Panc1 (cell line): ENCODE results near the gene CACNA1C. TPM values are rescaled to one million over a fixed set of nuclear protein-coding genes. Genes with fewer than 3 reads are reported as not detected.

ENCODE experiments used
- ATAC-seq: fragments of 200-7000 bp; cut with Tn5 transposase; 2 replicates; pipeline ENCODE4 v1.9.1; 2020; ENCODE audit warnings: mild to moderate bottlenecking, moderate library complexity
- BruUV-seq: library from RNA; stranded (reverse); fragments of 400-500 nt; replicated peaks from 2 replicates; lab custom pipeline; 2021; lab: Mats Ljungman, UMichigan
- CTCF ChIA-PET: fragments of 300-600 bp; sonication (Branson Sonifier 250); formaldehyde crosslinking; loops from one replicate; lab custom pipeline; 2022; ENCODE audit warnings: antibody characterized with exemption; lab: Charles Lee
- POLR2A ChIA-PET: fragments of 300-600 bp; sonication (Branson Sonifier 250); formaldehyde crosslinking; loops from one replicate; lab custom pipeline; 2022; ENCODE audit warnings: antibody characterized with exemption; lab: Charles Lee
- DNase-seq: peaks from one replicate; pipeline ENCODE4 v3.0.0-alpha.2; 2010; ENCODE audit warnings: low read depth, low spot score
- H3K27ac ChIP-seq: 2 replicates; pipeline ENCODE4 v1.5.1; 2011; ENCODE audit warnings: mild to moderate bottlenecking, low read length, inconsistent platforms
- H3K27me3 ChIP-seq: fragments of 200-500 bp; sonication (Bioruptor generic); 2 replicates; pipeline ENCODE4 v1.6.0; 2014; ENCODE audit warnings: low read length, inconsistent platforms; ENCODE audit not compliant: control insufficient read depth, insufficient read depth
- H3K36me3 ChIP-seq: fragments of 200-500 bp; sonication (Bioruptor generic); 2 replicates; pipeline ENCODE4 v1.5.1; 2014; ENCODE audit warnings: inconsistent platforms, mild to moderate bottlenecking, low read length, moderate library complexity; ENCODE audit not compliant: control insufficient read depth, insufficient read depth
- H3K4me1 ChIP-seq: 2 replicates; pipeline ENCODE4 v1.5.1; 2011; ENCODE audit warnings: inconsistent platforms, mild to moderate bottlenecking, low read length, moderate library complexity; ENCODE audit not compliant: control insufficient read depth, insufficient read depth
- H3K4me3 ChIP-seq, 2 experiments: 2 replicates each; pipeline ENCODE4 v1.5.1; 2011 to 2012; ENCODE audit warnings: low read depth in 2 of 2, low read length in 2 of 2, mild to moderate bottlenecking in 2 of 2, inconsistent platforms in 1 of 2, moderate library complexity in 1 of 2
- H3K9me3 ChIP-seq: fragments of 200-500 bp; sonication (Bioruptor generic); 2 replicates; pipeline ENCODE4 v1.5.1; 2014; ENCODE audit warnings: low read depth, mild to moderate bottlenecking, inconsistent platforms, low read length, moderate library complexity; ENCODE audit not compliant: control insufficient read depth, insufficient read depth
- POLR2AphosphoS5 ChIP-seq: IDR thresholded peaks from 2 replicates; pipeline ENCODE4 v1.6.1; 2012; ENCODE audit warnings: mild to moderate bottlenecking, low read depth, low read length, moderate library complexity
- SIN3A ChIP-seq: IDR thresholded peaks from 2 replicates; pipeline ENCODE4 v1.6.1; 2012; ENCODE audit warnings: low read depth, mild to moderate bottlenecking, low read length, moderate library complexity, borderline replicate concordance; ENCODE audit not compliant: insufficient read depth
- TCF7L2 ChIP-seq: IDR thresholded peaks from 2 replicates; pipeline ENCODE4 v1.6.1; 2011; ENCODE audit warnings: mild to moderate bottlenecking, low read depth, low read length, inconsistent platforms
- in situ Hi-C: cut with HindIII; loops from 2 replicates; pipeline ENCODE4 v1.10.0; 2016; ENCODE audit warnings: low sequenced_read_pairs, low pct_unique_long_range_greater_than_20kb
- intact Hi-C: fragments of 100-400 bp; cut with micrococcal nuclease; formaldehyde crosslinking; loops from one replicate; pipeline ENCODE4 v1.10.0; 2022; ENCODE audit not compliant: unreplicated experiment
- total RNA-seq: library from RNA; stranded (reverse); gene quantifications from one replicate; pipeline ENCODE4 v1.2.1, GENCODE V29; 2021; ENCODE audit not compliant: unreplicated experiment
- TF ChIP-seq, protein P1 (sequence below), 2 experiments: IDR thresholded peaks; 2 replicates each; pipeline ENCODE4 v1.6.1; 2011 to 2012; ENCODE audit warnings: low read depth in 2 of 2, control low read depth in 1 of 2, low read length in 1 of 2, mild to moderate bottlenecking in 1 of 2, moderate library complexity in 1 of 2; ENCODE audit not compliant: insufficient read depth in 1 of 2
- TF ChIP-seq, protein P2 (sequence below): fragments of 450-650 bp; IDR thresholded peaks from 2 replicates; pipeline ENCODE4 v1.5.1; 2017; ENCODE audit warnings: mild to moderate bottlenecking

The CACNA1C gene
- total RNA-seq, 1 experiment from 2014 or later: 0.03 TPM

- in situ Hi-C loops (no loop called here), intact Hi-C loops (loop anchor here (10.0 kb wide), 1 partner anchor 104 kb away; no protein-coding TSS in a partner anchor)
- POLR2A ChIA-PET: no interaction called here
- DNase-seq (no peak), ATAC-seq (no peak)
- CTCF ChIA-PET: interaction anchor here (0.6 kb wide), 1 partner anchor 34 kb away, joined by 4 read pairs; no protein-coding TSS in a partner anchor
- Histone ChIP-seq H3K36me3 (no peaks in the 10 kb centered on the region), H3K4me3 (no peak overlapping the region), H3K27ac (no peak overlapping the region), H3K27me3 (no peaks in the 10 kb centered on the region), H3K4me1 (no peaks in the 10 kb centered on the region), H3K9me3 (no peaks in the 10 kb centered on the region)
- no TSS peak for BruUV-seq
- TF ChIP-seq, protein P1, sequence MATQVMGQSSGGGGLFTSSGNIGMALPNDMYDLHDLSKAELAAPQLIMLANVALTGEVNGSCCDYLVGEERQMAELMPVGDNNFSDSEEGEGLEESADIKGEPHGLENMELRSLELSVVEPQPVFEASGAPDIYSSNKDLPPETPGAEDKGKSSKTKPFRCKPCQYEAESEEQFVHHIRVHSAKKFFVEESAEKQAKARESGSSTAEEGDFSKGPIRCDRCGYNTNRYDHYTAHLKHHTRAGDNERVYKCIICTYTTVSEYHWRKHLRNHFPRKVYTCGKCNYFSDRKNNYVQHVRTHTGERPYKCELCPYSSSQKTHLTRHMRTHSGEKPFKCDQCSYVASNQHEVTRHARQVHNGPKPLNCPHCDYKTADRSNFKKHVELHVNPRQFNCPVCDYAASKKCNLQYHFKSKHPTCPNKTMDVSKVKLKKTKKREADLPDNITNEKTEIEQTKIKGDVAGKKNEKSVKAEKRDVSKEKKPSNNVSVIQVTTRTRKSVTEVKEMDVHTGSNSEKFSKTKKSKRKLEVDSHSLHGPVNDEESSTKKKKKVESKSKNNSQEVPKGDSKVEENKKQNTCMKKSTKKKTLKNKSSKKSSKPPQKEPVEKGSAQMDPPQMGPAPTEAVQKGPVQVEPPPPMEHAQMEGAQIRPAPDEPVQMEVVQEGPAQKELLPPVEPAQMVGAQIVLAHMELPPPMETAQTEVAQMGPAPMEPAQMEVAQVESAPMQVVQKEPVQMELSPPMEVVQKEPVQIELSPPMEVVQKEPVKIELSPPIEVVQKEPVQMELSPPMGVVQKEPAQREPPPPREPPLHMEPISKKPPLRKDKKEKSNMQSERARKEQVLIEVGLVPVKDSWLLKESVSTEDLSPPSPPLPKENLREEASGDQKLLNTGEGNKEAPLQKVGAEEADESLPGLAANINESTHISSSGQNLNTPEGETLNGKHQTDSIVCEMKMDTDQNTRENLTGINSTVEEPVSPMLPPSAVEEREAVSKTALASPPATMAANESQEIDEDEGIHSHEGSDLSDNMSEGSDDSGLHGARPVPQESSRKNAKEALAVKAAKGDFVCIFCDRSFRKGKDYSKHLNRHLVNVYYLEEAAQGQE (IDR thresholded peaks at IDR 0.05; ENCODE audit: insufficient read depth in 1 of 2, low read depth in 2 of 2, low read length in 1 of 2): no peak
- TF ChIP-seq, protein P2, sequence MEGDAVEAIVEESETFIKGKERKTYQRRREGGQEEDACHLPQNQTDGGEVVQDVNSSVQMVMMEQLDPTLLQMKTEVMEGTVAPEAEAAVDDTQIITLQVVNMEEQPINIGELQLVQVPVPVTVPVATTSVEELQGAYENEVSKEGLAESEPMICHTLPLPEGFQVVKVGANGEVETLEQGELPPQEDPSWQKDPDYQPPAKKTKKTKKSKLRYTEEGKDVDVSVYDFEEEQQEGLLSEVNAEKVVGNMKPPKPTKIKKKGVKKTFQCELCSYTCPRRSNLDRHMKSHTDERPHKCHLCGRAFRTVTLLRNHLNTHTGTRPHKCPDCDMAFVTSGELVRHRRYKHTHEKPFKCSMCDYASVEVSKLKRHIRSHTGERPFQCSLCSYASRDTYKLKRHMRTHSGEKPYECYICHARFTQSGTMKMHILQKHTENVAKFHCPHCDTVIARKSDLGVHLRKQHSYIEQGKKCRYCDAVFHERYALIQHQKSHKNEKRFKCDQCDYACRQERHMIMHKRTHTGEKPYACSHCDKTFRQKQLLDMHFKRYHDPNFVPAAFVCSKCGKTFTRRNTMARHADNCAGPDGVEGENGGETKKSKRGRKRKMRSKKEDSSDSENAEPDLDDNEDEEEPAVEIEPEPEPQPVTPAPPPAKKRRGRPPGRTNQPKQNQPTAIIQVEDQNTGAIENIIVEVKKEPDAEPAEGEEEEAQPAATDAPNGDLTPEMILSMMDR: no peak
Measured at GRCh38 chr12:2680676-2681039, 627.9 kb downstream of the CACNA1C start.

DNA sequence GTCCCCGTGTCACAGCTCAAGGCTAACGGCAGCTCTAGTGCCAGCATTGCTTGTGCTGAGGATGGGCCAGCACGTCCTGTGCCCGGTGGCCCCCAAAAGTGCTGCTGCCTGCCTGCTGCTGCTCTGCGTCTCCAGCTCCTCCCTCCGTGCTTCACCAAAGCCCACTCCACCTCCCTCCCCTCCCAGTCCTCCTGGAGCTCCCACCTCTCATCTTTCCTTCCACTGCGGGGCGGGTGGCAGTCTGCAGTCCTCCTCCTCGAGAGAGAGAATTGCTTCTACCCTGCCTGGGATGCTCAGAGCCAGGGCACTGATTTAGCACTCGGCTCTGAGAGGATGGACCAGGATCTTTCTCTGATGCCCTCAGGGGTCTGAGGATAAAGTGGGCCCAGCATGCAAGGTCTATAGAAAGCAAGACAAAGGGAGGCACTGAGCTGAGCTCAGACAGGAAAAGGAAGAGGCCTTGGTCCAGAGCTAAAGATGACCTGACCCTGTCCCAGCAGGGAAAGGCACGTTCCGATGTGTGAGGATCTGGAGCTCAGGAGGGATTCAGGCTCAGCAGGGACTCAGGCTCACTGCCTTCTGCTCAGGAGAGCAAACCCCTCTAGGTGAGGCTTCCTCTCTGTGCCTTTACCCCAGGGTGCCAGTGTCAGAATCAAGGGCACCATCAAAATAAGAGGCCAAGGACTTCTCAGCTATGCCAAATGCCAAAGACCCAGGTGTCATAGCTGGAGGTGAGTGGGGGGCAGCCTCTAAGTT lies 628.8 kb downstream of the CACNA1C start:
- intact Hi-C loops: loop anchor here (10.0 kb wide), 1 partner anchor 103 kb away; no protein-coding TSS in a partner anchor
- Histone ChIP-seq H3K27me3 (no peaks in the 10 kb centered on the region), H3K4me3 (no peak overlapping the region), H3K36me3 (no peaks in the 10 kb centered on the region), H3K27ac (no peak overlapping the region), H3K4me1 (no peaks in the 10 kb centered on the region), H3K9me3 (no peaks in the 10 kb centered on the region)
- CTCF ChIA-PET: interaction anchor here (0.6 kb wide), 1 partner anchor 35 kb away, joined by 4 read pairs; no protein-coding TSS in a partner anchor
- TF ChIP-seq, protein P2: no peak
- TF ChIP-seq TCF7L2: no peak
- no peak for TF ChIP-seq SIN3A
- no peak for TF ChIP-seq POLR2AphosphoS5
- TF ChIP-seq, protein P1 (IDR thresholded peaks at IDR 0.05; ENCODE audit: insufficient read depth in 1 of 2, low read depth in 2 of 2, low read length in 1 of 2): no peak
- ATAC-seq: no peak; the same call in 1 of the 2 replicates
- no TSS peak for BruUV-seq
- POLR2A ChIA-PET: no interaction called here
- in situ Hi-C loops: no loop called here
- DNase-seq: no peak
